Liver (tissue), 9 donors: ENCODE results near the gene THAP4. TPM values are rescaled to one million over a fixed set of nuclear protein-coding genes. Genes with fewer than 3 reads are reported as not detected.

ENCODE experiments used
- DNase-seq: peaks from one replicate; pipeline ENCODE4 v3.0.0-alpha.2; 2017; ENCODE audit warnings: low spot score
- H3K27ac ChIP-seq, 2 donors: one replicate each; pipeline ENCODE4 v1.7.0; 2013; ENCODE audit warnings: inconsistent platforms in 2 of 2, low read length in 2 of 2, control low read depth in 1 of 2, low read depth in 1 of 2, mild to moderate bottlenecking in 1 of 2
- H3K27me3 ChIP-seq, 4 donors: one replicate each; pipeline versions ENCODE4 v1.6.1 to v1.7.0; 2013; ENCODE audit warnings: low read length in 3 of 4, inconsistent platforms in 1 of 4, mild to moderate bottlenecking in 1 of 4, moderate library complexity in 1 of 4; ENCODE audit not compliant: control insufficient read depth in 4 of 4, insufficient read depth in 4 of 4
- H3K36me3 ChIP-seq, 4 donors: one replicate each; pipeline versions ENCODE4 v1.6.1 to v1.7.0; 2013; ENCODE audit warnings: low read length in 3 of 4, mild to moderate bottlenecking in 3 of 4, low read depth in 1 of 4, moderate library complexity in 1 of 4; ENCODE audit not compliant: control insufficient read depth in 4 of 4, insufficient read depth in 3 of 4
- H3K4me1 ChIP-seq, 4 donors: one replicate each; pipeline versions ENCODE4 v1.6.1 to v1.7.0; 2013; ENCODE audit warnings: low read length in 3 of 4, mild to moderate bottlenecking in 3 of 4, moderate library complexity in 1 of 4; ENCODE audit not compliant: control insufficient read depth in 4 of 4, insufficient read depth in 4 of 4
- H3K4me3 ChIP-seq, 3 donors: one replicate each; pipeline versions ENCODE4 v1.6.1 to v1.7.0; 2013; ENCODE audit warnings: low read length in 3 of 3, control low read depth in 1 of 3, low read depth in 1 of 3, mild to moderate bottlenecking in 1 of 3
- H3K9ac ChIP-seq, 2 donors: one replicate each; pipeline ENCODE4 v1.7.0; 2013; ENCODE audit warnings: low read length in 2 of 2, mild to moderate bottlenecking in 2 of 2, moderate library complexity in 2 of 2, control low read depth in 1 of 2, low read depth in 1 of 2
- H3K9me3 ChIP-seq, 4 donors: one replicate each; pipeline versions ENCODE4 v1.6.1 to v1.7.0; 2013; ENCODE audit warnings: low read length in 3 of 4; ENCODE audit not compliant: control insufficient read depth in 4 of 4
- ATF3 ChIP-seq: IDR thresholded peaks from 2 replicates; pipeline ENCODE4 v1.6.1; 2016; ENCODE audit warnings: antibody characterized with exemption
- EGR1 ChIP-seq, 2 donors: IDR thresholded peaks; 2 replicates each; pipeline ENCODE4 v1.6.1; 2016 to 2018; ENCODE audit warnings: antibody characterized with exemption in 2 of 2, low read depth in 2 of 2
- FOXA1 ChIP-seq: IDR thresholded peaks from 2 replicates; pipeline ENCODE4 v1.6.1; 2016; ENCODE audit warnings: antibody characterized with exemption
- FOXA2 ChIP-seq: IDR thresholded peaks from 2 replicates; pipeline ENCODE4 v1.6.1; 2016; ENCODE audit warnings: antibody characterized with exemption
- GABPA ChIP-seq, 2 donors: IDR thresholded peaks in 1 of 2; conservative IDR thresholded peaks in 1 of 2; 2 replicates each; pipeline ENCODE4 v1.6.1; 2016; ENCODE audit warnings: antibody characterized with exemption in 2 of 2, mild to moderate bottlenecking in 1 of 2, moderate library complexity in 1 of 2
- HNF4A ChIP-seq, 2 donors: conservative IDR thresholded peaks; 2 replicates each; pipeline ENCODE4 v1.6.1; 2016; ENCODE audit warnings: antibody characterized with exemption in 2 of 2, mild to moderate bottlenecking in 2 of 2
- HNF4G ChIP-seq: IDR thresholded peaks from 2 replicates; pipeline ENCODE4 v1.6.1; 2016; ENCODE audit warnings: antibody characterized with exemption
- NR2F2 ChIP-seq: IDR thresholded peaks from 2 replicates; pipeline ENCODE4 v1.6.1; 2016; ENCODE audit warnings: antibody characterized with exemption
- RAD21 ChIP-seq, 2 donors: IDR thresholded peaks; 2 replicates each; pipeline ENCODE4 v1.6.1; 2016; ENCODE audit warnings: antibody characterized with exemption in 2 of 2, mild to moderate bottlenecking in 2 of 2
- RXRA ChIP-seq, 2 donors: IDR thresholded peaks; 2 replicates each; pipeline ENCODE4 v1.6.1; 2017 to 2018; ENCODE audit warnings: antibody characterized with exemption in 2 of 2, mild to moderate bottlenecking in 1 of 2
- SP1 ChIP-seq: IDR thresholded peaks from 2 replicates; pipeline ENCODE4 v1.6.1; 2018; ENCODE audit warnings: antibody characterized with exemption, mild to moderate bottlenecking
- WGBS: extraction: QIAGEN DNeasy Blood & Tissue Kit; methylation state at CpG from one replicate; pipeline ENCODE4 v1.1.7; 2013; 5-methylcytosine and 5-hydroxymethylcytosine counted together
- polyA plus RNA-seq, 2 donors: library from polyadenylated mRNA; stranded (reverse) in 1 of 2; unstranded in 1 of 2; fragments of 200-250 nt in 1 of 2; fragments of >200 nt in 1 of 2; fragmentation: Nextera tagmentation in 1 of 2; extraction: Ambion mirVana in 1 of 2; gene quantifications; one replicate each; pipeline versions ENCODE4 v1.2.1 to v1.2.3, GENCODE V29; 2013 to 2015
- total RNA-seq, 2 donors: library from RNA; depleted of rRNA; stranded (reverse); fragments of >200 nt; gene quantifications; one replicate each; pipeline ENCODE4 v1.2.3, GENCODE V29; 2014
- TF ChIP-seq, protein P1 (sequence below): IDR thresholded peaks from 2 replicates; pipeline ENCODE4 v1.6.1; 2016; ENCODE audit warnings: antibody characterized with exemption
- TF ChIP-seq, protein P2 (sequence below): fragments of 150-350 bp; IDR thresholded peaks from 2 replicates; pipeline ENCODE4 v1.5.1; 2017; ENCODE audit warnings: improper control_type of control experiment, low read depth, low read length; ENCODE audit not compliant: missing input control
- donor health status: healthy.
- donor health status: healthy.
- donor health status: healthy.
- donor health status: healthy.
- donor health status: healthy.

The THAP4 gene
- total and polyA plus RNA-seq, 4 donors = 16.8 to 33.1 (median 22.7) TPM

DNA sequence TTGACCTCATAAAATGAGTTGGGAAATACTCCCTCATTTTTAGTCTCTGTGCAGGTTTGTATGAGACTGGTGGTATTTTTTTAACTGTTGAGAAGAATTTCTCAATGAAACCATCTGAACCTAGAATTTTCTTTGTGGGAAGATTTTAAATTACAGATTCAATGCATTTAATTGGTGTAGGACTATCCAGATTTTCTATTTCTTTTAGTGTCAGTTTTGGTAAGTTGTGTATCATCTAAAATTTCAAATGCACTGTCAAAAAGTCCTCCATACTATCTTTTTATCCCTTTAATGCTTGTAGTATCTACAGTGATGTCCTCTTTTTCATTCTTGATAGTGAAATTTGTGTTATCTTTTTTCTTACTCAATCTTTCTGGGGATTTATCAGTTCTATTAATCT, 80.2 kb downstream of the THAP4 start:
- H3K4me3 ChIP-seq = no peak overlapping the region
- no peaks in the 10 kb centered on the region for H3K36me3 ChIP-seq
- H3K4me1 ChIP-seq = peaks cover 7 to 36% (median 27%) of the 10 kb centered on the region in 4 donors
- H3K27ac ChIP-seq = no peak overlapping the region
- no peaks in the 10 kb centered on the region for H3K9me3 ChIP-seq
- H3K27me3 ChIP-seq = no peaks in the 10 kb centered on the region
- no peak for TF ChIP-seq SP1
- no peak overlapping the region for H3K9ac ChIP-seq
- DNase-seq = no peak

DNA sequence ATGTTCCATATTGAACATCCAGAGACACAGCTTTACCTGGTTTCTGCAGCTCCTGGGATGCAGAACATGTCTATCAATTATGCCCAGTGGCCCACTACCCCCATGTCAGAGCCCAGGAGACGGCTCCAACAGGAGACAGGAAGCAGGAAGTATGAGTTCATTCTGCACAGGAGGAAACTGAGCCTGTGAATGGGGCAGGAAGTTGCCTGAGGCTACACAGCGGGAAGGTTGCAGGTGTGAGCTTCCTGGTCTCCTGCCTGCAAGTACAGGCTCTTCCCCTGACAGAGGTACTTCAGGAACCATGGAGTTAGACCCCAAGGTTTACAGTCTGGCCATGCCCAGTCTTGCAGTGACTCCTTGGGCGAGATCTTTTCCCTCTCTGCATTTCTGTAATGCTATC, 81.2 kb downstream of the THAP4 start:
- DNase-seq = no peak
- H3K36me3 ChIP-seq = no peaks in the 10 kb centered on the region
- H3K4me1 ChIP-seq = peaks cover 12 to 39% (median 33%) of the 10 kb centered on the region in 4 donors
- no peaks in the 10 kb centered on the region for H3K9me3 ChIP-seq
- 57% methylated on average over 3 of the region's 3 CpGs for WGBS
- H3K27ac ChIP-seq = no peak overlapping the region
- no peak overlapping the region for H3K4me3 ChIP-seq
- no peak overlapping the region for H3K9ac ChIP-seq
- H3K27me3 ChIP-seq = no peaks in the 10 kb centered on the region
- no peak for TF ChIP-seq FOXA2
- TF ChIP-seq HNF4A (conservative IDR thresholded peaks at IDR 0.05) = no peak

DNA sequence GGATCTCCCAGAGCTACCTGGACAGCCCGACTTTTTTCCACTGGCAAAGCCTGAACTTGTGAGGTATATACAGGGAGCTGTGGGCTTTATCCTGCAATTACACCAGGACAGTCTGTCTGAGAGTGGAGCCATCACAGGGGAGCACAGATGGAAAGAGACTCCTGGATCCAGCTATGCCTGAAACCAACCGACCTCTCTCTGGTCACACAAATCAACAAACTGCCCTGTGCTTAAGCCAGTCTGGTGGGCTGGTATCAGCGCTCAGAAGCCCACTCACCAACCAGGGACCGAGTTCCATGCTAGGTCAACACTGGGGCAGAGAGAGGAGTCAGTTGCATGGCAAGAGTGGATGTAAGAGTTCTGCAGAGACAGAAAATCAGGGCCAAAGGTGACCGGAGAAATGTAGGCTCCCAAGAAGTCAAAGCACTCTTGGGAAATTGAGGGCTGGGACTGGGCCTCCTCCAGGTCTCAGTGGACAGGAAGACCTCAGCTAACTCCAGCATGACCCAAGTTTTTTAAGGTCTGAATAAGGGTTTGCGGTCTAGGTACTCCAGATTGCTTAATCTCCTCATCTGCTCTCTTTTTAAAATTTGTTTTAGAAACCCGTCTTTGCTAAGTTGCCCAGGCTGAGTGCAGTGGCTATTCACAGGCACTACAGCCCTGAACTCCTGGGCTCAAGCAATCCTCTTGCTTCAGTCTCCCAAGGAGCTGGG, 82.2 kb downstream of the THAP4 start:
- Histone ChIP-seq H3K9ac (no peak overlapping the region), H3K27ac (no peak overlapping the region), H3K4me3 (no peak overlapping the region), H3K9me3 (no peaks in the 10 kb centered on the region), H3K27me3 (no peaks in the 10 kb centered on the region), H3K4me1 (peaks cover 18 to 37% (median 35%) of the 10 kb centered on the region in 4 donors), H3K36me3 (no peaks in the 10 kb centered on the region)
- 93% methylated on average over 7 of the region's 7 CpGs for WGBS
- DNase-seq = no peak
- no peak for TF ChIP-seq RAD21 (IDR thresholded peaks at IDR 0.05)
- TF ChIP-seq RXRA (IDR thresholded peaks at IDR 0.05) = no peak
- TF ChIP-seq HNF4G = no peak
- TF ChIP-seq EGR1 (IDR thresholded peaks at IDR 0.05; ENCODE audit: low read depth in 2 of 2) = no peak
- TF ChIP-seq, protein P1, sequence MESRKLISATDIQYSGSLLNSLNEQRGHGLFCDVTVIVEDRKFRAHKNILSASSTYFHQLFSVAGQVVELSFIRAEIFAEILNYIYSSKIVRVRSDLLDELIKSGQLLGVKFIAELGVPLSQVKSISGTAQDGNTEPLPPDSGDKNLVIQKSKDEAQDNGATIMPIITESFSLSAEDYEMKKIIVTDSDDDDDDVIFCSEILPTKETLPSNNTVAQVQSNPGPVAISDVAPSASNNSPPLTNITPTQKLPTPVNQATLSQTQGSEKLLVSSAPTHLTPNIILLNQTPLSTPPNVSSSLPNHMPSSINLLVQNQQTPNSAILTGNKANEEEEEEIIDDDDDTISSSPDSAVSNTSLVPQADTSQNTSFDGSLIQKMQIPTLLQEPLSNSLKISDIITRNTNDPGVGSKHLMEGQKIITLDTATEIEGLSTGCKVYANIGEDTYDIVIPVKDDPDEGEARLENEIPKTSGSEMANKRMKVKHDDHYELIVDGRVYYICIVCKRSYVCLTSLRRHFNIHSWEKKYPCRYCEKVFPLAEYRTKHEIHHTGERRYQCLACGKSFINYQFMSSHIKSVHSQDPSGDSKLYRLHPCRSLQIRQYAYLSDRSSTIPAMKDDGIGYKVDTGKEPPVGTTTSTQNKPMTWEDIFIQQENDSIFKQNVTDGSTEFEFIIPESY = no peak
- no peak for TF ChIP-seq SP1
- TF ChIP-seq ATF3 = no peak
- no peak for TF ChIP-seq FOXA1
- TF ChIP-seq GABPA (IDR thresholded peaks at IDR 0.05 in 1 of 2, conservative IDR thresholded peaks at IDR 0.05 in 1 of 2) = no peak
- TF ChIP-seq FOXA2 = no peak

- no peak overlapping the region for H3K27ac ChIP-seq
- H3K9ac ChIP-seq = no peak overlapping the region
- H3K36me3 ChIP-seq = no peaks in the 10 kb centered on the region
- 72% methylated on average over 6 of the region's 6 CpGs for WGBS
- no peaks in the 10 kb centered on the region for H3K27me3 ChIP-seq
- H3K4me3 ChIP-seq = no peak overlapping the region
- TF ChIP-seq RXRA (IDR thresholded peaks at IDR 0.05) (no peak), NR2F2 (no peak), HNF4A (conservative IDR thresholded peaks at IDR 0.05) (no peak), RAD21 (IDR thresholded peaks at IDR 0.05) (no peak), ATF3 (no peak)
- TF ChIP-seq, protein P2, sequence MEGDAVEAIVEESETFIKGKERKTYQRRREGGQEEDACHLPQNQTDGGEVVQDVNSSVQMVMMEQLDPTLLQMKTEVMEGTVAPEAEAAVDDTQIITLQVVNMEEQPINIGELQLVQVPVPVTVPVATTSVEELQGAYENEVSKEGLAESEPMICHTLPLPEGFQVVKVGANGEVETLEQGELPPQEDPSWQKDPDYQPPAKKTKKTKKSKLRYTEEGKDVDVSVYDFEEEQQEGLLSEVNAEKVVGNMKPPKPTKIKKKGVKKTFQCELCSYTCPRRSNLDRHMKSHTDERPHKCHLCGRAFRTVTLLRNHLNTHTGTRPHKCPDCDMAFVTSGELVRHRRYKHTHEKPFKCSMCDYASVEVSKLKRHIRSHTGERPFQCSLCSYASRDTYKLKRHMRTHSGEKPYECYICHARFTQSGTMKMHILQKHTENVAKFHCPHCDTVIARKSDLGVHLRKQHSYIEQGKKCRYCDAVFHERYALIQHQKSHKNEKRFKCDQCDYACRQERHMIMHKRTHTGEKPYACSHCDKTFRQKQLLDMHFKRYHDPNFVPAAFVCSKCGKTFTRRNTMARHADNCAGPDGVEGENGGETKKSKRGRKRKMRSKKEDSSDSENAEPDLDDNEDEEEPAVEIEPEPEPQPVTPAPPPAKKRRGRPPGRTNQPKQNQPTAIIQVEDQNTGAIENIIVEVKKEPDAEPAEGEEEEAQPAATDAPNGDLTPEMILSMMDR = no peak
- TF ChIP-seq, protein P1 = no peak
- no peaks in the 10 kb centered on the region for H3K9me3 ChIP-seq
- no peak for DNase-seq
- peaks cover 18 to 42% (median 39%) of the 10 kb centered on the region in 4 donors for H3K4me1 ChIP-seq
Observed at GRCh38 chr2:241553981-241554380, 83.0 kb downstream of the THAP4 start.
